ENCODE data around the gene EIF3D. TPM values are rescaled to one million over a fixed set of nuclear protein-coding genes. Genes with fewer than 3 reads are reported as not detected.
A peak's percentile ranks its signal among the peaks of the same experiment; 100 is the strongest.

The EIF3D gene
- total RNA-seq, 4 donors from 2014 or later: 200 to 272 (median 238) TPM

DNA sequence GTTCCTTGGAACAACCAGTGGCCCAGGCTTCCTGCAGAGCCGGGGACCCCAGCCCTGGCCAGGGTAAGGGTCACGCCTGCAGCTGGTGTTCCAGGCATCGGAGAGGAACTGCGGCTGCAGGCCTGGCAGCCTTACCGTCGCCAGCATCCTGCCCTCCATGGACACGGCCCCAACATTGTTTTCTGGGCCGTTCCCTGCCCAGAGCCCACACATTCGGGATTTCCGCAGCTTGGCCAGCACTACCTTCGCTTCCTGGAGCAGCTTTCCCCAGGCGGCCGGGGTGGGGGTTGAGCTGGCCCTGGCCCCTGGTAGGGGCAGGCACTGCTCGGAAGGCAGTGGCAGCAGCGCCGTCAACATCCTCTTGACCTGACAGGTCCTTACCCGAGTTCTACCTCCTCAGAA is 65.2 kb downstream of the EIF3D start:
- no peaks in the 10 kb centered on the region for H3K27me3 ChIP-seq
- peak overlapping the region in 1 of 4 donors; percentile 74 for H3K27ac ChIP-seq
- no peaks in the 10 kb centered on the region for H3K9me3 ChIP-seq
- H3K4me1 ChIP-seq: peaks cover 0 to 45% (median 3%) of the 10 kb centered on the region in 4 donors
- TF ChIP-seq, protein P1, sequence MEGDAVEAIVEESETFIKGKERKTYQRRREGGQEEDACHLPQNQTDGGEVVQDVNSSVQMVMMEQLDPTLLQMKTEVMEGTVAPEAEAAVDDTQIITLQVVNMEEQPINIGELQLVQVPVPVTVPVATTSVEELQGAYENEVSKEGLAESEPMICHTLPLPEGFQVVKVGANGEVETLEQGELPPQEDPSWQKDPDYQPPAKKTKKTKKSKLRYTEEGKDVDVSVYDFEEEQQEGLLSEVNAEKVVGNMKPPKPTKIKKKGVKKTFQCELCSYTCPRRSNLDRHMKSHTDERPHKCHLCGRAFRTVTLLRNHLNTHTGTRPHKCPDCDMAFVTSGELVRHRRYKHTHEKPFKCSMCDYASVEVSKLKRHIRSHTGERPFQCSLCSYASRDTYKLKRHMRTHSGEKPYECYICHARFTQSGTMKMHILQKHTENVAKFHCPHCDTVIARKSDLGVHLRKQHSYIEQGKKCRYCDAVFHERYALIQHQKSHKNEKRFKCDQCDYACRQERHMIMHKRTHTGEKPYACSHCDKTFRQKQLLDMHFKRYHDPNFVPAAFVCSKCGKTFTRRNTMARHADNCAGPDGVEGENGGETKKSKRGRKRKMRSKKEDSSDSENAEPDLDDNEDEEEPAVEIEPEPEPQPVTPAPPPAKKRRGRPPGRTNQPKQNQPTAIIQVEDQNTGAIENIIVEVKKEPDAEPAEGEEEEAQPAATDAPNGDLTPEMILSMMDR (IDR thresholded peaks at IDR 0.05): no peak
- peak in 1 of 2 donors; percentile 68 for TF ChIP-seq EP300 (IDR thresholded peaks at IDR 0.05)
- 60 to 63% methylated on average over 17 of the region's 17 CpGs for WGBS, 2 donors
- H3K36me3 ChIP-seq: peaks cover 0 to 28% (median 4%) of the 10 kb centered on the region in 3 donors
- no peak overlapping the region for H3K4me3 ChIP-seq
- no peak for DNase-seq (ENCODE audit: low spot score in 2 of 2)

DNA sequence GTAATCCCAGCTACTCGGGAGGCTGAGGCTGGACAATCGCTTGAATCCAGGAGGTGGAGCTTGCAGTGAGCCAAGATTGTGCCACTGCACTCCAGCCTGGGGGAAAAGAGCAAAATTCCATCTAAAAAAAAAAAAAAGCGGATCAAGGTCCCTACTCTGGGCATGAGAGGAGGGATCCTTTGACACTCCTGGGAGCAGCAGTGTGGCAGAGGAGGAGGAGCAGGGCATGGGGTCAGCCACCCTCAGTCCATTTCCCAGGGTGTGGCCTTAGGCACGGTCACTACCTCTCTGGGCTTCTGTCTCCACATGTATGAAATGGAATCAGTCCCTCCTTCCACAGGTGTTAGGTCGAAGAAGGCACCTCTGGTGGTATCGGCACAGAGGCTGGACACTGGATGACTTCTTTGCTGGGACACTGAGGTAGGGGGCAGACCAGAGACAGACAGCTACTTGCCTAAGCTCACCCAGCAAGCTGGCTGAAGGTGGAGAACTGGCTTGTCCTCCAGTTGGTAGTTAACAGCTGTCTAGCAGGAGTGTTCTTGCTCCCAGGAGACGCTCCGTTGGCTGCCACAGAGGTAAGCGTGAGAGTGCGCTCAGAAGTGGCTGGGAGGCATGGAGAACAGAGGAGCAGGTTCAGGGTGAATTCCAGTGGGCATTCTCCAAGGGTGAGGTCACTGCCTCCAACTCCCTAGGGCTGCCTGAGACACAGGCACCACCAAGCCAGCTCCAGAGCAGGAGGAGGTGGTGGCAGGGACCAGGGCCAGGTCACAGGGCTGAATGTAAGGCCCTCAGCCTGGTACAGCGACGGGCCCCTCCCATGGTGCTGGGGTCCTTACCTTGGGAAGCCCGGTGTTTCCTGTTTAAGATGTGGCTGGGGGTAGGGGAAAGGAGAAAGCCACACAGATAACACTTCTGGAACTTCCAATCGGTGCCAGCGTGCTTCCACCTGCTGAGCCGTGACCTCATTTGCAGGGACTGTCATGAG is 67.0 kb downstream of the EIF3D start:
- WGBS, 2 donors: 65 to 66% methylated on average over 15 to 16 of the region's 16 CpGs
- Histone ChIP-seq H3K27ac (peak overlapping the region in 1 of 4 donors; percentile 39), H3K27me3 (no peaks in the 10 kb centered on the region), H3K36me3 (peaks cover 0 to 15% (median 3%) of the 10 kb centered on the region in 3 donors), H3K4me3 (no peak overlapping the region), H3K9me3 (no peaks in the 10 kb centered on the region), H3K4me1 (peaks cover 0 to 40% (median 3%) of the 10 kb centered on the region in 4 donors)
- no peak for DNase-seq (ENCODE audit: low spot score in 2 of 2)
- TF ChIP-seq EP300 (IDR thresholded peaks at IDR 0.05) (no peak), POLR2A (IDR thresholded peaks at IDR 0.05) (no peak)

Other genes with a start within 250 kb of the EIF3D start
- gene MYH9, start 141.2 kb downstream of the EIF3D start, total RNA-seq: 100 to 1,000 TPM; 361 to 406 (median 386) TPM
- gene TXN2, start 47.5 kb downstream of the EIF3D start, total RNA-seq: 10 to 100 TPM; 50.4 to 83.5 (median 68.0) TPM
- gene FOXRED2, start 22.1 kb downstream of the EIF3D start, total RNA-seq: 10 to 100 TPM in 3 of 4 donors, 1 to 10 TPM in 1; 3.1 to 13.7 (median 13.1) TPM
- gene CACNG2, start 174.6 kb upstream of the EIF3D start, total RNA-seq: not detected
- gene IFT27, start 247.0 kb upstream of the EIF3D start, total RNA-seq: 10 to 100 TPM in 3 of 4 donors, 1 to 10 TPM in 1; 7.4 to 21.9 (median 14.3) TPM